ENCODE results near the gene CNGB1.

The CNGB1 gene

GRCh38 chr16:57889960-57890751, 80.8 kb downstream of the CNGB1 start:
- Histone ChIP-seq H3K9ac (ENCODE audit: low read length) (no peak overlapping the region), H3K36me3 (ENCODE audit: control insufficient read depth, insufficient read depth, low read length) (no peaks in the 10 kb centered on the region), H3K27ac (ENCODE audit: low read depth, low read length) (no peak overlapping the region), H3K4me1 (ENCODE audit: control insufficient read depth, insufficient read depth, low read length) (no peaks in the 10 kb centered on the region), H3K4me3 (ENCODE audit: low read length) (no peak overlapping the region), H3K27me3 (ENCODE audit: control insufficient read depth, insufficient read depth, low read length) (no peaks in the 10 kb centered on the region)

GRCh38 chr16:57889522-57889921, 81.4 kb downstream of the CNGB1 start:
- Histone ChIP-seq H3K9ac (ENCODE audit: low read length) (no peak overlapping the region), H3K36me3 (ENCODE audit: control insufficient read depth, insufficient read depth, low read length) (no peaks in the 10 kb centered on the region), H3K27me3 (ENCODE audit: control insufficient read depth, insufficient read depth, low read length) (peaks cover 3% of the 10 kb centered on the region), H3K27ac (ENCODE audit: low read depth, low read length) (no peak overlapping the region), H3K4me1 (ENCODE audit: control insufficient read depth, insufficient read depth, low read length) (no peaks in the 10 kb centered on the region), H3K4me3 (ENCODE audit: low read length) (no peak overlapping the region)

DNA sequence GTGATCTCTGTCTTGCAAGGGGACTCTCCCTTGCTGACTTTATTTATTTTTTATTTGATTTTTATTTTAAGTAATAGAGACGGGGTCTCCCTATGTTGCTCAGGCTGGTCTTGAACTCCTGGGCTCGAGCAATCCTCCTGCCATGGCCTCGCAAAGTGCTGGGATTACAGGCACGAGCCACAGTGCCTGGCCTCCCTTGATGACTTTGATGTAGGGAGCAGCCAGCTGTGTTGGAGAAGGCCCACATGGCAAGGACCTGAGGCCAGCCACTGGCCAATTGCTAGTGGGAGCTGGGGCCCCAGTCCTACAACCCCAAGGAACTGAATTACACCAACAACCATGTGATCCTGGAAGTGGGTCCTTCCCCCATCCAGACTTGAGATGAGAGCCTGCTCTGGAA, 81.8 kb downstream of the CNGB1 start:
- H3K4me1 ChIP-seq (ENCODE audit: control insufficient read depth, insufficient read depth, low read length): no peaks in the 10 kb centered on the region
- H3K27ac ChIP-seq (ENCODE audit: low read depth, low read length): no peak overlapping the region
- peaks cover 3% of the 10 kb centered on the region for H3K27me3 ChIP-seq (ENCODE audit: control insufficient read depth, insufficient read depth, low read length)
- H3K4me3 ChIP-seq (ENCODE audit: low read length): no peak overlapping the region
- H3K9ac ChIP-seq (ENCODE audit: low read length): no peak overlapping the region
- no peaks in the 10 kb centered on the region for H3K36me3 ChIP-seq (ENCODE audit: control insufficient read depth, insufficient read depth, low read length)

DNA sequence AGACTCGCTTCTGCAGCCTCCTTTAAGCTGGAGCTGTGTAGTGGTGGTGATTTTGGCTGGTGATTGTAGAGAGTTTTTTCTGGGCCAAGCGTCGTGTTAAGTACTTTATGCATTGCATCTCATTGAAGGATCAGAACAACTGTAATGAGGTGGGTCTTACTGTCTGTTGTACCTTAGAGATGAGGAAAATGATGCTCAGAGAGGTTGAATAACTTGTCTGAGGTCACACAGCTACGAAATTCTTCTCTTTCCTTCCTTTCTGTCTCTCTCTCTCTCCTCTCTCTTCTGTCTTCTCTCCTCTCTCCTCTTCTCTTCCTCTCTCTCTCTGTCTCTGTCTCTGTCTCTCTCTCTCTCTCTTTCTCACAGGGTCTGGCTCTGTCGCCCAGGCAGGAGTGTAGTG, 82.8 kb downstream of the CNGB1 start:
- Histone ChIP-seq H3K9ac (ENCODE audit: low read length) (no peak overlapping the region), H3K27ac (ENCODE audit: low read depth, low read length) (no peak overlapping the region), H3K36me3 (ENCODE audit: control insufficient read depth, insufficient read depth, low read length) (no peaks in the 10 kb centered on the region), H3K4me3 (ENCODE audit: low read length) (no peak overlapping the region), H3K27me3 (ENCODE audit: control insufficient read depth, insufficient read depth, low read length) (peaks cover 9% of the 10 kb centered on the region), H3K4me1 (ENCODE audit: control insufficient read depth, insufficient read depth, low read length) (no peaks in the 10 kb centered on the region)

GRCh38 chr16:57887711-57888110, 83.2 kb downstream of the CNGB1 start:
- no peak overlapping the region for H3K9ac ChIP-seq (ENCODE audit: low read length)
- peaks cover 9% of the 10 kb centered on the region for H3K27me3 ChIP-seq (ENCODE audit: control insufficient read depth, insufficient read depth, low read length)
- no peaks in the 10 kb centered on the region for H3K36me3 ChIP-seq (ENCODE audit: control insufficient read depth, insufficient read depth, low read length)
- H3K27ac ChIP-seq (ENCODE audit: low read depth, low read length): no peak overlapping the region
- no peaks in the 10 kb centered on the region for H3K4me1 ChIP-seq (ENCODE audit: control insufficient read depth, insufficient read depth, low read length)
- H3K4me3 ChIP-seq (ENCODE audit: low read length): no peak overlapping the region

DNA sequence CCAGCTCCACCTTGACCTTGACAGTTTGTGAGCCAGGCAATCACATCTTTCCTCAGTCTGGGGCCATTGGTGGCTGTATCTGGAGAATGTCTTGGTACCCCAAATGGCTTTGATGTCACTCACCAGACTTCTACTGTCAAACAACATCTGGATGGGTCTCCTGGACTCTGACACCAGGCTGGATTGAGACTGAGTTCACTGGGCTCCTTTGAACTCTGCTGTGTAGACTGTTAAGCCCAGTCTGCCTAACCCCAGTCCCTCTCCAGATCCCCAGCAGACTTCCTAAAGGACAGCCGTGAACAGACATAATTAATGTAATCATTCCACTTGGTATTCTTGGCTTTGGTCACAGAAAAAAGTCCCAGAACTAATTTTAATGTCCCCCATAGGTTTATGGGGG, 84.5 kb downstream of the CNGB1 start:
- Histone ChIP-seq H3K4me1 (ENCODE audit: control insufficient read depth, insufficient read depth, low read length) (no peaks in the 10 kb centered on the region), H3K27ac (ENCODE audit: low read depth, low read length) (no peak overlapping the region), H3K27me3 (ENCODE audit: control insufficient read depth, insufficient read depth, low read length) (peaks cover 9% of the 10 kb centered on the region), H3K9ac (ENCODE audit: low read length) (no peak overlapping the region), H3K4me3 (ENCODE audit: low read length) (no peak overlapping the region), H3K36me3 (ENCODE audit: control insufficient read depth, insufficient read depth, low read length) (no peaks in the 10 kb centered on the region)

DNA sequence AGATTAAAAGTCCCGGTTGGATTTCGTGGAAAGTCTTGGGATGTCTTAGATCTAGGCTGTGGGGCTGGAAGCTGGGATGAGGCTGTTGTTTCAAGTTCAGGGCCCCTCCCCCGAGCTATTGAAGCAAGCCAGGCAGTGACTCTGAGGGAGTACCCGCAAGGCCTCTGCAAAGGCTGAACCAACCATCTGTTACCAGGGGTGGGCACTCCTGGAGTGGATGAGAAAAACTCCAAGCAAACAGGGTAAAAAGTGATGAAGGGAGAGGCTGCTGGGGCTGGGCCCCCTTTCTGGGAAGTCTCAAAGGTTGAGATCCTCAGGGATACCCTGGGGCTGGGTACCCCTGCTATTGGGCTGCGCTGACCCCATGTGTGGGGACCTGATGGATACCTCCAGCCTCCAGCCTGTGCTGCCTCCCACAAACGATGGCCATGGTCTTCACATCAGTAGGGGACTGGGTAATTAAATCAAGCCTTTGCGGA, 86.2 kb downstream of the CNGB1 start:
- H3K27me3 ChIP-seq (ENCODE audit: control insufficient read depth, insufficient read depth, low read length): peaks cover 9% of the 10 kb centered on the region
- H3K36me3 ChIP-seq (ENCODE audit: control insufficient read depth, insufficient read depth, low read length): no peaks in the 10 kb centered on the region
- no peak overlapping the region for H3K4me3 ChIP-seq (ENCODE audit: low read length)
- H3K9ac ChIP-seq (ENCODE audit: low read length): no peak overlapping the region
- H3K4me1 ChIP-seq (ENCODE audit: control insufficient read depth, insufficient read depth, low read length): no peaks in the 10 kb centered on the region
- H3K27ac ChIP-seq (ENCODE audit: low read depth, low read length): no peak overlapping the region

GRCh38 chr16:57883953-57884654, 86.8 kb downstream of the CNGB1 start:
- no peak overlapping the region for H3K9ac ChIP-seq (ENCODE audit: low read length)
- no peaks in the 10 kb centered on the region for H3K36me3 ChIP-seq (ENCODE audit: control insufficient read depth, insufficient read depth, low read length)
- H3K27ac ChIP-seq (ENCODE audit: low read depth, low read length): no peak overlapping the region
- no peak overlapping the region for H3K4me3 ChIP-seq (ENCODE audit: low read length)
- peaks cover 9% of the 10 kb centered on the region for H3K27me3 ChIP-seq (ENCODE audit: control insufficient read depth, insufficient read depth, low read length)
- no peaks in the 10 kb centered on the region for H3K4me1 ChIP-seq (ENCODE audit: control insufficient read depth, insufficient read depth, low read length)

DNA sequence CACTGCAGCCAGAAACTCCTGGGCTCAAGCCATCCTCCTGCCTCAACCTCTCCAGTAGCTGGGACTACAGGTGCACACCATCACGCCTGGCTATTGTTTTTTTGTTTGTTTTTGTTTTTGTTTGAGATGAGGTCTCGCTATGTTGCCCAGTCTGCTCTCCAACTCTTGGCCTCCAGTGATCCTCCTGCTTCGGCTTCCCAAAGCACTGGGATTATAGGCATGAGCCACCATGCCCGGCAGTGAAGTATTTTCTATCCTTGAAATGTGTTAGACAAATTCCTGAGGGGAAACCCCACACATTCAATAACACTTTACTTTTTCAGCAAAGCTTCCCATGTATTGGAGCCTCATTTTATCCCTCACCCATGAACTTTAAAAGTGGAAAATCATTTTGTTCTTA, 87.4 kb downstream of the CNGB1 start:
- Histone ChIP-seq H3K27ac (ENCODE audit: low read depth, low read length) (no peak overlapping the region), H3K9ac (ENCODE audit: low read length) (no peak overlapping the region), H3K36me3 (ENCODE audit: control insufficient read depth, insufficient read depth, low read length) (no peaks in the 10 kb centered on the region), H3K4me1 (ENCODE audit: control insufficient read depth, insufficient read depth, low read length) (no peaks in the 10 kb centered on the region), H3K4me3 (ENCODE audit: low read length) (no peak overlapping the region), H3K27me3 (ENCODE audit: control insufficient read depth, insufficient read depth, low read length) (peaks cover 9% of the 10 kb centered on the region)

GRCh38 chr16:57882792-57883191, 88.1 kb downstream of the CNGB1 start:
- no peaks in the 10 kb centered on the region for H3K4me1 ChIP-seq (ENCODE audit: control insufficient read depth, insufficient read depth, low read length)
- no peaks in the 10 kb centered on the region for H3K36me3 ChIP-seq (ENCODE audit: control insufficient read depth, insufficient read depth, low read length)

DNA sequence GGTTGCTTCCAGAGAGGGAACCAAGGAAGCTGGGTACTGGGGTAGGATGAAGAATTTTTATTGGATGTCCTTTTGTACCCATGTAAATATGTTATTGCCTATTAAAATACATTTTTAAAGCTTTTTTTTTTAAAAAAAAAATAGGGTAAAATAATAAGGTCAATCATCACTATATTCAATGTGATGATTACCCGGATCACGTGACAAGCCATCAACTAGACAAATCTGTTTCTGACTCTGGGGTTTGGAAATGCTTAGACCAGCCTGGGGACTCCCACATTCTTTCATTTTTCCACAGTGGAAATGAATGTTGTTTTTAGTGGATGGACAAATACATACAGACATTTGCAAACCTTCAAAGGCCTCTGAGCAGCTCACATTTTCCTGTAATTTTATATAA, 88.7 kb downstream of the CNGB1 start:
- H3K36me3 ChIP-seq (ENCODE audit: control insufficient read depth, insufficient read depth, low read length): no peaks in the 10 kb centered on the region
- no peak overlapping the region for H3K9ac ChIP-seq (ENCODE audit: low read length)
- H3K27ac ChIP-seq (ENCODE audit: low read depth, low read length): no peak overlapping the region
- peaks cover 9% of the 10 kb centered on the region for H3K27me3 ChIP-seq (ENCODE audit: control insufficient read depth, insufficient read depth, low read length)
- no peak overlapping the region for H3K4me3 ChIP-seq (ENCODE audit: low read length)
- H3K4me1 ChIP-seq (ENCODE audit: control insufficient read depth, insufficient read depth, low read length): no peaks in the 10 kb centered on the region

More at GRCh38 chr16:57882792-57883191, 88.1 kb downstream of the CNGB1 start:
- Histone ChIP-seq H3K4me3 (ENCODE audit: low read length) (no peak overlapping the region), H3K9ac (ENCODE audit: low read length) (no peak overlapping the region), H3K27me3 (ENCODE audit: control insufficient read depth, insufficient read depth, low read length) (peaks cover 9% of the 10 kb centered on the region), H3K27ac (ENCODE audit: low read depth, low read length) (no peak overlapping the region)

DNA sequence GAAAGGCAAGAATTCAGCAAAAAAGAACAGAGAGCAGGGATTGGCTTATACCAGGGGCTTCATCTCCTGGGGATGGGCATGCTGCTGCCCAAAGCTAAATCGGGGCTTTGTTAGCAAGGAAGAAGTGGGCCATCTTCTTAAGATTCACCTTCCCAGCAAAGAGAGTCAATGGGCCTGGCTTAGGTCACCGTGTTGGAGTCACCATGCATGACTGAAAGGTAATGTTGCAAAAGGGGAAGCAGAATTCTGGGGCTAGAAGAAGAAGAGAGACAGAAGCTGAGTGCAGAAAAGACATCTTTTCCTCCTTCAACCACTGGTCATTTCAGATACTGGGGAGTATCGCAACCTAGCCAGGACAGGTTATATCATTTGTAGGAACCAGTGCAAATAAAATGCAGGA, 92.3 kb downstream of the CNGB1 start:
- no peak overlapping the region for H3K9ac ChIP-seq (ENCODE audit: low read length)
- H3K4me3 ChIP-seq (ENCODE audit: low read length): no peak overlapping the region
- H3K36me3 ChIP-seq (ENCODE audit: control insufficient read depth, insufficient read depth, low read length): no peaks in the 10 kb centered on the region
- H3K4me1 ChIP-seq (ENCODE audit: control insufficient read depth, insufficient read depth, low read length): no peaks in the 10 kb centered on the region
- peaks cover 3% of the 10 kb centered on the region for H3K27me3 ChIP-seq (ENCODE audit: control insufficient read depth, insufficient read depth, low read length)
- no peak overlapping the region for H3K27ac ChIP-seq (ENCODE audit: low read depth, low read length)

- Histone ChIP-seq H3K9ac (ENCODE audit: low read length) (no peak overlapping the region), H3K36me3 (ENCODE audit: control insufficient read depth, insufficient read depth, low read length) (no peaks in the 10 kb centered on the region), H3K27ac (ENCODE audit: low read depth, low read length) (no peak overlapping the region), H3K27me3 (ENCODE audit: control insufficient read depth, insufficient read depth, low read length) (no peaks in the 10 kb centered on the region), H3K4me1 (ENCODE audit: control insufficient read depth, insufficient read depth, low read length) (no peaks in the 10 kb centered on the region), H3K4me3 (ENCODE audit: low read length) (no peak overlapping the region)
These were observed 94.7 kb downstream of the CNGB1 start for GRCh38 chr16:57876210-57876609.

Data from rectal smooth muscle tissue (tissue), 1 donor.